ENCODE data around the gene CEP192.

Gene CEP192

DNA sequence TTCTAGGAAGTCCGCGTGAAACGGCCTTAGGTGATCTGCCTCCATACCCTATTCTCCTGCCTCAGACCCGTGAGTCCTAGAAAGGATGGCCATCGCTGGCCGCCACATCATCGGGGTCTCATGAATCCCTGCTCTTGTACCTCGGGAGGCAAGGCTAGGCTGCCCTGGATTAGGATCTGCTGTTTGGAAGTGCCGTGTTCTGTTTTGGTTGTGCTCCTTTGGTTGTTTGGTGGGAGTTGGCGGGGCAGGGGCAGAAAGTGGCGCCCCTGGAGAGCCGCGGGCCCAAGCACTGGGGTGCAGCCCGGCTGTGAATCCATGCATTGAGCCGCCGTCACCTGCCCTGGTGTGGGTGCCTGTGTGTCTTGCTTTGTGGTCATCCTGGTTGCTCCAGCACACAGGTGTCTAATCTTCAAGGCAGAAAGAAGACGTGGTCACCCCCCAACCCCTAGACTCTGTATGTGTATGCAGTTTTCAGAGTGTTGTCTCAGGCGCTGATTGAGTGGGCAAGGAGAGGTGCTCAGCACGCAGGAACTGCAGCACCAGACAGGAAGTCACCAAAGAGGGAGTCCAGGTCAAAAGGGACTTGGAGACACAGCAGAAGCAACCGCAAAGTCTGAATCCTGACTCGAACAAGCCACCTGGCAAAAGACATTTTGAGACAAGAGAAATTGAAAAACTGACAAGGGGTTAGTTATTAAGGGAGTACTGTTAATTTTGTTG, 147.4 kb downstream of the CEP192 start:
- TF ChIP-seq CTCF (IDR thresholded peaks at IDR 0.05; ENCODE audit: low read depth, low read length, missing control alignments): no peak
- H3K4me3 ChIP-seq (ENCODE audit: low read depth, low read length): no peak overlapping the region; the same call in 1 of the 2 replicates
- DNase-seq (ENCODE audit: low read depth): no peak

DNA sequence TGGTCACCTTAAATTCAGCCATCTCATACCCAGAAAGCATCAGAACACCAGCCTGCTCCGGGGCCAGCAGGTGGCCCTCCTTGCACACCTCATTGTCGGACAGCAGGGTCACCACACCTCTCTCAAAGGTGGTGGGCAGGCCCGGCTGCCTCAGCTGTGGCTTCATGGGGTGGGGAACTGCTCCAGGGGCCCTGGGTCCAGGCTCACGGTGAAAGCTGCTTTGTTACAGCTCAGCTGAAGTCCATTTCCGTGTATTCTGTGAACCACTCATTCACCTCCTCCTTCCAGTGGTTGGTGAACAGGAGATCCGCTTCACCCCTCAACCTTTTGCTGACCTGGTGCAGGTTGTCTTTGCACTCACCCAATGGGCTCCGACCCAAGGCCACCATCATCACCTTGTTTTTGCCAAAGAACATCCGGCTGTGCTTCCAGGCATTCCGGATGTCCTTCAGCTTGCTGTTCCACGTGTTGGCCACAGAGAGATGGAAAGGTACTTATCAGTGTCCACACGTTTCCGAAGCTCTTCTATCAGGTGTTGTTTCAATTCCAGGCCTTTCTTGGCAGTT, 148.8 kb downstream of the CEP192 start:
- TF ChIP-seq CTCF (IDR thresholded peaks at IDR 0.05; ENCODE audit: low read depth, low read length, missing control alignments): peak; percentile 12
- DNase-seq (ENCODE audit: low read depth): no peak
- H3K4me3 ChIP-seq (ENCODE audit: low read depth, low read length): no peak overlapping the region

- no peak for DNase-seq (ENCODE audit: low read depth)
- no peak overlapping the region for H3K4me3 ChIP-seq (ENCODE audit: low read depth, low read length)
- TF ChIP-seq CTCF (IDR thresholded peaks at IDR 0.05; ENCODE audit: low read depth, low read length, missing control alignments): no peak
Measured at GRCh38 chr18:13141209-13141608, 150.0 kb downstream of the CEP192 start.

DNA sequence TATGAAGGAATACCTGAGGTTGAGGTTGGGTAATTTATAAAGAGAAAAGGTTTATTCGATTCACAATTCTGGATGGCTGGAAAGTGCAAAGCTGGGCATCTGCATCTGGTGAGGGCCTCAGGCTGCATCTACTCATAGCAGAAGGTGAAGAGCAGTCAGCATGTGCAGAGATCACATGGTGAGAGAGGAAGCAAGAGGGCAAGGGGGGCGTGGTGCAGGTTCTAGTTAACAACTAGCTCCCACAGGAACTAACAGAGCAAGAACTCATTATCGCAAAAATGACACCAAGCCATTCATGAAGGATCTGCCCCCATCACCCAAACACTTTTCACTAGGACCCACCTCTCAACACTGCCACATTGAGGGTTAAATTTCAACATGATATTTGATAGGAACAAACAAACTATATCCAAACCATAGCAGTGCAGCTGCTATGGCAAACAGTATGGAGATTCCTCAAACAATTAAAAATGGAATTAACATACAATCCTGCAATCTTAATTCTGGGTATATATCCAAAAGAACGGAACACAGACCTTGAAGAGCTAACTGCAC, 154.6 kb downstream of the CEP192 start:
- TF ChIP-seq CTCF (IDR thresholded peaks at IDR 0.05; ENCODE audit: low read depth, low read length, missing control alignments): no peak
- no peak for DNase-seq (ENCODE audit: low read depth)

DNA sequence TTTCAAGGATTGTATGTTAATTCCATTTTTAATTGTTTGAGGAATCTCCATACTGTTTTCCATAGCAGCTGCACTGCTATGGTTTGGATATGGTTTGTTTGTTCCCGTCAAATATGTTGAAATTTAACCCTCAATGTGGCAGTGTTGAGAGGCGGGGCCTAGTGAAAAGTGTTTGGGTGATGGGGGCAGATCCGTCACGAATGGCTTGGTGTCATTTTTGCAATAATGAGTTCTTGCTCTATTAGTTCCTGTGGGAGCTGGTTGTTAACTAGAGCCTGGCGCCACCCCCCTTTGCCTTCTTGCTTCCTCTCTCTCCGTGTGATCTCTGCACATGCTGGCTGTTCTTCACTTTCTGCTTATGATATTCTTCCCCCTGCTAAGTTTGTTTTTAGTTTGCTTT, 156.0 kb downstream of the CEP192 start:
- H3K4me3 ChIP-seq (ENCODE audit: low read depth, low read length): no peak overlapping the region
- no peak for TF ChIP-seq CTCF (IDR thresholded peaks at IDR 0.05; ENCODE audit: low read depth, low read length, missing control alignments)
- DNase-seq (ENCODE audit: low read depth): no peak

More for the DNA sequence above, 154.6 kb downstream of the CEP192 start:
- H3K4me3 ChIP-seq (ENCODE audit: low read depth, low read length): no peak overlapping the region

- H3K4me3 ChIP-seq (ENCODE audit: low read depth, low read length): no peak overlapping the region
- no peak for TF ChIP-seq CTCF (IDR thresholded peaks at IDR 0.05; ENCODE audit: low read depth, low read length, missing control alignments)
- DNase-seq (ENCODE audit: low read depth): no peak
Measured at GRCh38 chr18:13151656-13152055, 160.5 kb downstream of the CEP192 start.

Measured in GM12864 (cell line).